Lower lobe of right lung (tissue), 2 donors: ENCODE measurements around the gene TCF4. TPM values are rescaled to one million over a fixed set of nuclear protein-coding genes. Genes with fewer than 3 reads are reported as not detected.
A peak's percentile ranks its signal among the peaks of the same experiment; 100 is the strongest.

Experiments used
- ATAC-seq, 2 donors: fragments of 200-7000 bp; cut with Tn5 transposase; one replicate each; pipeline ENCODE4 v1.9.1; 2020 to 2022; ENCODE audit warnings: mild to moderate bottlenecking in 2 of 2, moderate library complexity in 2 of 2
- DNase-seq: peaks from one replicate; pipeline ENCODE4 v3.0.0-alpha.2; 2020
- H3K27ac ChIP-seq: fragments of 200-600 bp; one replicate; pipeline ENCODE4 v1.8.0; 2022
- H3K27me3 ChIP-seq: fragments of 200-600 bp; one replicate; pipeline ENCODE4 v1.8.0; 2022; ENCODE audit warnings: low read depth
- H3K36me3 ChIP-seq: fragments of 200-600 bp; one replicate; pipeline ENCODE4 v1.8.0; 2022; ENCODE audit warnings: mild to moderate bottlenecking
- H3K4me1 ChIP-seq: fragments of 200-600 bp; one replicate; pipeline ENCODE4 v1.8.0; 2022
- H3K4me3 ChIP-seq: fragments of 200-600 bp; one replicate; pipeline ENCODE4 v1.8.0; 2022; ENCODE audit warnings: mild to moderate bottlenecking
- H3K9me3 ChIP-seq: fragments of 200-600 bp; one replicate; pipeline ENCODE4 v1.8.0; 2022
- CTCF ChIP-seq: fragments of 200-600 bp; IDR thresholded peaks from one replicate; pipeline ENCODE4 v1.8.0; 2022; ENCODE audit warnings: antibody characterized with exemption, mild to moderate bottlenecking
- intact Hi-C: fragments of 100-400 bp; cut with DNase I; formaldehyde crosslinking; loops from one replicate; pipeline ENCODE4 v1.11.0; 2022
- total RNA-seq: library from RNA; stranded (reverse); fragmentation: NEBNext Ultra II Directional; extraction: Animal tissue kit (Norgen Biotek cat#: 25700); gene quantifications from one replicate; pipeline ENCODE4 v1.2.1, GENCODE V29; 2021
- donor health status: DM: no; HTN: yes; CAD: no; lungs with severe emphysema.

TCF4 gene
- total RNA-seq, 1 donor from 2014 or later: 112 TPM

- no peak for ATAC-seq
- no peak overlapping the region for H3K27ac ChIP-seq
- H3K27me3 ChIP-seq: no peaks in the 10 kb centered on the region
- no peak for DNase-seq
- no peaks in the 10 kb centered on the region for H3K36me3 ChIP-seq
- no peaks in the 10 kb centered on the region for H3K9me3 ChIP-seq
- peaks cover 20% of the 10 kb centered on the region for H3K4me1 ChIP-seq
- H3K4me3 ChIP-seq: no peak overlapping the region
- no peak for TF ChIP-seq CTCF
- intact Hi-C loops: no loop called here
Observed at GRCh38 chr18:55390898-55391297, 197.1 kb downstream of the TCF4 start.

- no peak overlapping the region for H3K4me3 ChIP-seq
- ATAC-seq: peak in 1 of 2 donors; percentile 53
- DNase-seq: no peak
- TF ChIP-seq CTCF: no peak
- no peaks in the 10 kb centered on the region for H3K9me3 ChIP-seq
- no peaks in the 10 kb centered on the region for H3K36me3 ChIP-seq
- peak overlapping the region; percentile 65 for H3K27ac ChIP-seq
- peaks cover 18% of the 10 kb centered on the region for H3K4me1 ChIP-seq
- no peaks in the 10 kb centered on the region for H3K27me3 ChIP-seq
- intact Hi-C loops: no loop called here
Observed at GRCh38 chr18:55387139-55387984, 200.6 kb downstream of the TCF4 start.

- peak overlapping the region; percentile 42 for H3K27ac ChIP-seq
- H3K9me3 ChIP-seq: no peaks in the 10 kb centered on the region
- peaks cover 18% of the 10 kb centered on the region for H3K4me1 ChIP-seq
- ATAC-seq: no peak
- no peaks in the 10 kb centered on the region for H3K36me3 ChIP-seq
- H3K27me3 ChIP-seq: no peaks in the 10 kb centered on the region
- TF ChIP-seq CTCF: no peak
- no peak overlapping the region for H3K4me3 ChIP-seq
- DNase-seq: no peak
- intact Hi-C loops: no loop called here
Observed at GRCh38 chr18:55386545-55386944, 201.4 kb downstream of the TCF4 start.

- intact Hi-C loops: no loop called here
- no peak overlapping the region for H3K27ac ChIP-seq
- no peaks in the 10 kb centered on the region for H3K36me3 ChIP-seq
- DNase-seq (no peak), ATAC-seq (no peak)
- H3K4me3 ChIP-seq: no peak overlapping the region
- H3K9me3 ChIP-seq: no peaks in the 10 kb centered on the region
- peaks cover 18% of the 10 kb centered on the region for H3K4me1 ChIP-seq
- TF ChIP-seq CTCF: no peak
- no peaks in the 10 kb centered on the region for H3K27me3 ChIP-seq
Observed at GRCh38 chr18:55385770-55386169, 202.2 kb downstream of the TCF4 start.

GRCh38 chr18:55384551-55385275 lies 203.3 kb downstream of the TCF4 start:
- Histone ChIP-seq H3K4me1 (peaks cover 18% of the 10 kb centered on the region), H3K36me3 (no peaks in the 10 kb centered on the region), H3K27me3 (no peaks in the 10 kb centered on the region), H3K4me3 (no peak overlapping the region), H3K27ac (no peak overlapping the region), H3K9me3 (no peaks in the 10 kb centered on the region)
- DNase-seq (no peak), ATAC-seq (peak in 1 of 2 donors; percentile 39)
- intact Hi-C loops: no loop called here
- TF ChIP-seq CTCF: peak; percentile 52
